BJ (cell line): Measurements from ENCODE around the gene CTDNEP1. TPM values are rescaled to one million over a fixed set of nuclear protein-coding genes. Genes with fewer than 3 reads are reported as not detected.

ENCODE experiments used
- CTCF ChIA-PET: fragments of 350-600 bp; formaldehyde crosslinking; extraction: SDS; loops from one replicate; lab custom pipeline; 2021; ENCODE audit warnings: antibody characterized with exemption, inconsistent platforms; lab: Yijun Ruan, JAX
- POLR2A ChIA-PET: fragments of 300-600 bp; sonication (Branson Sonifier 250); formaldehyde crosslinking; extraction: SDS; loops from one replicate; lab custom pipeline; 2021; ENCODE audit warnings: antibody characterized with exemption; lab: Charles Lee
- DNase-seq: peaks from one replicate; pipeline ENCODE4 v3.0.0-alpha.2; 2011; ENCODE audit warnings: low read depth
- H3K27me3 ChIP-seq: 2 replicates; pipeline ENCODE4 v1.6.0; 2011; ENCODE audit warnings: low read length; ENCODE audit not compliant: control insufficient read depth, insufficient read depth
- H3K36me3 ChIP-seq: 2 replicates; pipeline ENCODE4 v1.5.1; 2011; ENCODE audit warnings: low read length; ENCODE audit not compliant: control insufficient read depth, insufficient read depth
- H3K4me3 ChIP-seq: 2 replicates; pipeline ENCODE4 v1.5.1; 2011; ENCODE audit warnings: low read depth, mild to moderate bottlenecking, control low read depth, low read length
- CTCF ChIP-seq: IDR thresholded peaks from 2 replicates; pipeline ENCODE4 v1.5.1; 2011; ENCODE audit warnings: low read depth, mild to moderate bottlenecking, control low read depth, inconsistent platforms, low read length, moderate library complexity; ENCODE audit not compliant: insufficient read depth
- polyA plus RNA-seq: library from polyadenylated mRNA; depleted of rRNA; stranded (reverse); fragments of >200 nt; gene quantifications from 2 replicates; pipeline ENCODE4 v1.2.3, GENCODE V29; 2011

CTDNEP1 gene
- polyA plus RNA-seq, 1 experiment, result 129 TPM

GRCh38 chr17:7290166-7290565 lies 38.6 kb upstream of the CTDNEP1 start:
- no peaks in the 10 kb centered on the region for H3K36me3 ChIP-seq
- peaks cover 32% of the 10 kb centered on the region for H3K27me3 ChIP-seq
- TF ChIP-seq CTCF, result no peak

GRCh38 chr17:7289256-7290032 lies 37.9 kb upstream of the CTDNEP1 start:
- CTCF ChIA-PET, result no interaction called here

More at GRCh38 chr17:7290166-7290565, 38.6 kb upstream of the CTDNEP1 start:
- no peak overlapping the region for H3K4me3 ChIP-seq
- DNase-seq, result no peak
- ChIA-PET POLR2A (no interaction called here), CTCF (no interaction called here)

GRCh38 chr17:7285679-7286078 lies 34.1 kb upstream of the CTDNEP1 start:
- DNase-seq, result no peak
- H3K27me3 ChIP-seq, result peaks cover 12% of the 10 kb centered on the region
- no peaks in the 10 kb centered on the region for H3K36me3 ChIP-seq
- ChIA-PET CTCF (interaction anchor here (0.8 to 3.2 kb wide), 3 partner anchors 11 to 149 kb away, joined by 3 to 34 read pairs (median 3); no protein-coding TSS in a partner anchor), POLR2A (no interaction called here)
- no peak for TF ChIP-seq CTCF
- no peak overlapping the region for H3K4me3 ChIP-seq

More at GRCh38 chr17:7289256-7290032, 37.9 kb upstream of the CTDNEP1 start:
- no peak overlapping the region for H3K4me3 ChIP-seq
- H3K27me3 ChIP-seq, result peaks cover 30% of the 10 kb centered on the region
- H3K36me3 ChIP-seq, result no peaks in the 10 kb centered on the region
- POLR2A ChIA-PET, result no interaction called here
- no peak for TF ChIP-seq CTCF
- DNase-seq, result no peak

DNA sequence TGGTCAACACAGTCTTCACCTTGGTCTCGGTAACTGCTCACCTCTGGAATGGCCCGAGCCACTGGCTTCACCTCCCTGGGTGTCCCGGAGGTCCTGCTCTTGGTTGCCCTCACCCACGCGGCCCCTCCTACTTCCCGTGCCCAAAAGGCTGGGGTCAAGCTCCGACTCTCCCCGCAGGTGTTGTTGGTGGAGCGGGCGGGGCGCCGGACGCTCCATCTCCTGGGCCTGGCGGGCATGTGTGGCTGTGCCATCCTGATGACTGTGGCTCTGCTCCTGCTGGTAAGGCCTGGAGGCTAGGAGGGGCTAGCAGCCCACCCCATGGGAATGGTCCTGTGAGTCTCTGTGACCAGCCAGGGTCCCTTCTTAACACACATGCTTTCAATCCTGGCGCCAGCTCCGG lies 33.4 kb upstream of the CTDNEP1 start:
- Histone ChIP-seq H3K4me3 (no peak overlapping the region), H3K36me3 (no peaks in the 10 kb centered on the region), H3K27me3 (peaks cover 12% of the 10 kb centered on the region)
- ChIA-PET POLR2A (no interaction called here), CTCF (interaction anchor here (1.2 to 3.2 kb wide), 2 partner anchors 12 to 108 kb away, joined by 3 to 34 read pairs; no protein-coding TSS in a partner anchor)
- no peak for DNase-seq
- TF ChIP-seq CTCF, result no peak

DNA sequence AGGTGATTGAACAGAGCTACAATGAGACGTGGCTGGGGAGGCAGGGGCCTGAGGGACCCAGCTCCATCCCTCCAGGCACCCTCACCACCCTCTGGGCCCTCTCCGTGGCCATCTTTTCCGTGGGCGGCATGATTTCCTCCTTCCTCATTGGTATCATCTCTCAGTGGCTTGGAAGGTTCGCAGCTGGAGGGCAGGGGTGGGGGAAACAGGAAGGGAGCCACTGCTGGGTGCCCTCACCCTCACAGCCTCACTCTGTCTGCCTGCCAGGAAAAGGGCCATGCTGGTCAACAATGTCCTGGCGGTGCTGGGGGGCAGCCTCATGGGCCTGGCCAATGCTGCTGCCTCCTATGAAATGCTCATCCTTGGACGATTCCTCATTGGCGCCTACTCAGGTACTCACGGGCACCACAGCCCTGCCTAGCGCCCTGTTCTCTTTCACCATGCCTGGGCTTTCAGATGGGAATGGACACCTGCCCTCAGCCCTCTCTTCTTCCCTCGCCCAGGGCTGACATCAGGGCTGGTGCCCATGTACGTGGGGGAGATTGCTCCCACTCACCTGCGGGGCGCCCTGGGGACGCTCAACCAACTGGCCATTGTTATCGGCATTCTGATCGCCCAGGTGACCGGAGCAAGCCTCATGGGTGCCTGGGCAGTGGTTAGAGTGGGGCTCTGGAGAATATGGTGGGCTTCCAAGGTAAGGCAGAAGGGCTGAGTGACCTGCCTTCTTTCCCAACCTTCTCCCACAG lies 32.1 kb upstream of the CTDNEP1 start:
- no peak for TF ChIP-seq CTCF

More for the DNA sequence above, 32.1 kb upstream of the CTDNEP1 start:
- DNase-seq, result no peak
- Histone ChIP-seq H3K27me3 (peaks cover 12% of the 10 kb centered on the region), H3K4me3 (no peak overlapping the region), H3K36me3 (no peaks in the 10 kb centered on the region)
- CTCF ChIA-PET, result interaction anchor here (1.8 to 6.9 kb wide), 2 partner anchors 13 to 238 kb away, joined by 3 to 51 read pairs; no protein-coding TSS in a partner anchor
- POLR2A ChIA-PET, result no interaction called here
